Astrocyte of the cerebellum (primary cell): ENCODE measurements around the gene SSH2.
"Not testable (repeated sequence)": the region's sequence is repeated elsewhere in the genome, so short reads cannot be mapped to it uniquely, and the experiment has no call there.

Source experiments
- DNase-seq: peaks from one replicate; pipeline ENCODE4 v3.0.0-alpha.2; 2011; ENCODE audit warnings: low read depth
- H3K4me3 ChIP-seq: 2 replicates; pipeline ENCODE4 v1.5.1; 2011; ENCODE audit warnings: mild to moderate bottlenecking, low read depth, low read length, moderate library complexity
- CTCF ChIP-seq: IDR thresholded peaks from 2 replicates; pipeline ENCODE4 v1.5.1; 2012; ENCODE audit warnings: low read length, low read depth, moderate library complexity, mild to moderate bottlenecking; ENCODE audit errors: missing control alignments
- in situ Hi-C: cut with HindIII; loops from 2 replicates; pipeline ENCODE4 v1.10.0; 2017; ENCODE audit warnings: low sequenced_read_pairs

SSH2 gene

GRCh38 chr17:29864615-29865014, 65.4 kb downstream of the SSH2 start:
- H3K4me3 ChIP-seq, result no peak overlapping the region
- no peak for TF ChIP-seq CTCF
- in situ Hi-C loops, result no loop called here

GRCh38 chr17:29864123-29864522, 65.9 kb downstream of the SSH2 start:
- in situ Hi-C loops, result not testable (repeated sequence)

More at GRCh38 chr17:29864615-29865014, 65.4 kb downstream of the SSH2 start:
- DNase-seq, result no peak

DNA sequence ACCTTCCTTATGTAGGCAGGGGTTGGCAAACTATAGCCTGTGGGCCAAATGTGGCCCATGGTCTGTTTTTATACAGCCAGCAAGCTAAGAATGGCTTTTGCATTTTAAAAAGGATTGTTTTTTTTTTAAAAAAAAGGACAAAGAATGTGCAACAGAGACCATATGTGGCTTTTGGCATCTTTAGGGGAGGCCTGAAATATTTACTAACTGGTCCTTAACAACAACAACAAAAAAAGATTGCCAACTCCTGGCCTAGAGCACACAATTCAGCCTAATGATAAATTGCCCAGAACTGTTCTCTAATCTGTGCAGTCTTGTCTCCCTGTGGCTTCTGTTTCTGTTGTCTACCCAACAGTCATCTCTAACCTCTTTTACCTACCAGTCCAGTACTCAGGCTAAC, 67.1 kb downstream of the SSH2 start:
- no peak for DNase-seq
- no peak for TF ChIP-seq CTCF
- in situ Hi-C loops, result no loop called here
- H3K4me3 ChIP-seq, result no peak overlapping the region

More at GRCh38 chr17:29864123-29864522, 65.9 kb downstream of the SSH2 start:
- not testable (repeated sequence) for DNase-seq, H3K4me3 ChIP-seq

GRCh38 chr17:29862127-29862526, 67.9 kb downstream of the SSH2 start:
- TF ChIP-seq CTCF, result no peak
- no peak overlapping the region for H3K4me3 ChIP-seq
- in situ Hi-C loops, result no loop called here
- DNase-seq, result no peak

GRCh38 chr17:29859445-29859844, 70.6 kb downstream of the SSH2 start:
- H3K4me3 ChIP-seq, DNase-seq: not testable (repeated sequence)
- in situ Hi-C loops, result loop anchor here (10.0 kb wide), 1 partner anchor 225 kb away; no protein-coding TSS in a partner anchor

GRCh38 chr17:29857823-29858222, 72.2 kb downstream of the SSH2 start:
- in situ Hi-C loops, result loop anchor here (10.0 kb wide), 1 partner anchor 227 kb away; no protein-coding TSS in a partner anchor
- DNase-seq, result no peak
- H3K4me3 ChIP-seq, result no peak overlapping the region
- TF ChIP-seq CTCF, result no peak

- in situ Hi-C loops, result loop anchor here (10.0 kb wide), 1 partner anchor 228 kb away; no protein-coding TSS in a partner anchor
- not testable (repeated sequence) for H3K4me3 ChIP-seq, DNase-seq
These were observed 72.9 kb downstream of the SSH2 start for GRCh38 chr17:29857105-29857504.

DNA sequence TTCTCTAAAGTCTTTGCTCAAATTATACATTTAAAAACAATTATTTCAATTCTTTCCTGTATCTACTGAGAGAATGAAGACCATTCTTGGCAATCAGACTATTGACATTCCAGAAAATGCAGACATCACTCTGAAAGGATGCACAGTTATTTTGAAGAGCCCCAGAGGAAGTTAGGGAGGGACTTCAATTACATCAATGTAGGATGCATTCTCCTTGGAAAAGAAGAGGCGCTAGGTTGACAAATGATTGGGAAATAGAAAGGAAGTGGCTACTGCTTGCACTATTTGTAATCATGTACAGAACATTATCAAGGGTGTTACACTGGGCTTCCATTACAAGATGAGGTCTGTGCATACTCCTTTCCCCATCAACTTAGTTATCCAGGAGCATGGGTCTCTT, 74.3 kb downstream of the SSH2 start:
- no peak for TF ChIP-seq CTCF
- no peak for DNase-seq
- no peak overlapping the region for H3K4me3 ChIP-seq
- in situ Hi-C loops, result loop anchor here (10.0 kb wide), 1 partner anchor 229 kb away; no protein-coding TSS in a partner anchor
